WTC11 (cell line): ENCODE measurements around the gene STUM. TPM values are rescaled to one million over a fixed set of nuclear protein-coding genes. Genes with fewer than 3 reads are reported as not detected.

Source experiments
- ATAC-seq: fragments of 200-7000 bp; cut with Tn5 transposase; 2 replicates; pipeline ENCODE4 v1.10.0; 2021; ENCODE audit warnings: mild to moderate bottlenecking, moderate library complexity
- CTCF ChIA-PET: fragments of 300-600 bp; sonication (Branson Sonifier 250); formaldehyde crosslinking; loops from one replicate; lab custom pipeline; 2021; ENCODE audit warnings: antibody characterized with exemption; lab: Charles Lee
- POLR2A ChIA-PET: fragments of 350-600 bp; sonication (Branson Sonifier 250); formaldehyde crosslinking; loops from one replicate; lab custom pipeline; 2021; ENCODE audit warnings: antibody characterized with exemption; lab: Charles Lee
- DNase-seq: peaks from one replicate; pipeline ENCODE4 v3.0.0; 2021; ENCODE audit warnings: low spot score
- H3K27ac Mint-ChIP-seq: 2 replicates; pipeline ENCODE4 v1.8.0; 2021; ENCODE audit warnings: mixed read lengths
- H3K27me3 Mint-ChIP-seq: 2 replicates; pipeline ENCODE4 v1.8.0; 2021; ENCODE audit warnings: low read depth, mild to moderate bottlenecking, moderate library complexity, mixed read lengths
- H3K36me3 Mint-ChIP-seq: 2 replicates; pipeline ENCODE4 v1.8.0; 2021; ENCODE audit warnings: mixed read lengths
- H3K4me1 Mint-ChIP-seq: 2 replicates; pipeline ENCODE4 v1.8.0; 2022; ENCODE audit warnings: mixed read lengths
- H3K4me3 Mint-ChIP-seq: 2 replicates; pipeline ENCODE4 v1.8.0; 2021; ENCODE audit warnings: mild to moderate bottlenecking, moderate library complexity, mixed read lengths
- H3K9me3 Mint-ChIP-seq: 2 replicates; pipeline ENCODE4 v1.8.0; 2021; ENCODE audit warnings: mixed read lengths
- ARID4B ChIP-seq: sonication (generic); formaldehyde crosslinking; IDR thresholded peaks from 2 replicates; pipeline ENCODE4 v1.8.0; 2023; ENCODE audit warnings: missing genetic modification reagents, mild to moderate bottlenecking, borderline replicate concordance
- ATF2 ChIP-seq: sonication (generic); formaldehyde crosslinking; IDR thresholded peaks from 2 replicates; pipeline ENCODE4 v1.8.1; 2022; ENCODE audit warnings: low read depth, missing genetic modification reagents, borderline replicate concordance
- ATF6 ChIP-seq: sonication (generic); formaldehyde crosslinking; IDR thresholded peaks from 2 replicates; pipeline ENCODE4 v1.8.1; 2023; ENCODE audit warnings: mild to moderate bottlenecking, missing genetic modification reagents
- CBFB ChIP-seq: sonication (generic); formaldehyde crosslinking; IDR thresholded peaks from 2 replicates; pipeline ENCODE4 v1.8.1; 2022; ENCODE audit warnings: mild to moderate bottlenecking, low read depth, missing genetic modification reagents
- CREB1 ChIP-seq: sonication (generic); formaldehyde crosslinking; IDR thresholded peaks from 2 replicates; pipeline ENCODE4 v1.8.0; 2023; ENCODE audit warnings: mild to moderate bottlenecking, missing genetic modification reagents
- JAZF1 ChIP-seq: fragments of 250-450 bp; sonication (Bioruptor Pico); IDR thresholded peaks from 2 replicates; pipeline ENCODE4 v1.9.0; 2021; ENCODE audit warnings: moderate library complexity, mild to moderate bottlenecking, inconsistent platforms
- KAT7 ChIP-seq: sonication (generic); formaldehyde crosslinking; IDR thresholded peaks from 2 replicates; pipeline ENCODE4 v1.8.1; 2023; ENCODE audit warnings: missing genetic modification reagents, mild to moderate bottlenecking, borderline replicate concordance
- MYBL2 ChIP-seq: sonication (generic); formaldehyde crosslinking; IDR thresholded peaks from 2 replicates; pipeline ENCODE4 v1.8.1; 2023; ENCODE audit warnings: mild to moderate bottlenecking, moderate library complexity, missing genetic modification reagents
- NFATC4 ChIP-seq: fragments of 250-450 bp; sonication (Bioruptor Pico); IDR thresholded peaks from 2 replicates; pipeline ENCODE4 v1.9.0; 2021; ENCODE audit warnings: mild to moderate bottlenecking
- NR3C1 ChIP-seq: sonication (generic); formaldehyde crosslinking; conservative IDR thresholded peaks from 2 replicates; pipeline ENCODE4 v1.8.1; 2023; ENCODE audit warnings: low read depth, mild to moderate bottlenecking, missing genetic modification reagents
- PREB ChIP-seq: sonication (generic); formaldehyde crosslinking; IDR thresholded peaks from 2 replicates; pipeline ENCODE4 v1.8.1; 2022; ENCODE audit warnings: mild to moderate bottlenecking, missing genetic modification reagents, moderate library complexity, borderline replicate concordance
- PRRX2 ChIP-seq: fragments of 250-450 bp; sonication (Bioruptor Pico); IDR thresholded peaks from 2 replicates; pipeline ENCODE4 v1.8.0; 2021; ENCODE audit warnings: mild to moderate bottlenecking
- RELA ChIP-seq: sonication (generic); formaldehyde crosslinking; IDR thresholded peaks from 2 replicates; pipeline ENCODE4 v1.8.1; 2022; ENCODE audit warnings: missing genetic modification reagents, mild to moderate bottlenecking, borderline replicate concordance
- RORB ChIP-seq: fragments of 250-450 bp; sonication (Bioruptor Pico); IDR thresholded peaks from 2 replicates; pipeline ENCODE4 v1.9.0; 2021; ENCODE audit warnings: mild to moderate bottlenecking
- STAT6 ChIP-seq: sonication (generic); formaldehyde crosslinking; conservative IDR thresholded peaks from 2 replicates; pipeline ENCODE4 v1.8.1; 2023; ENCODE audit warnings: mild to moderate bottlenecking, low read depth, missing genetic modification reagents, moderate library complexity
- TEAD4 ChIP-seq: sonication (generic); formaldehyde crosslinking; IDR thresholded peaks from 2 replicates; pipeline ENCODE4 v1.8.0; 2022; ENCODE audit warnings: mild to moderate bottlenecking, missing genetic modification reagents
- ZBTB43 ChIP-seq: sonication (generic); formaldehyde crosslinking; IDR thresholded peaks from 2 replicates; pipeline ENCODE4 v1.8.1; 2023; ENCODE audit warnings: mild to moderate bottlenecking, missing genetic modification reagents
- ZNF219 ChIP-seq: sonication (generic); formaldehyde crosslinking; IDR thresholded peaks from 2 replicates; pipeline ENCODE4 v1.8.0; 2023; ENCODE audit warnings: missing genetic modification reagents, mild to moderate bottlenecking, borderline replicate concordance
- ZNF232 ChIP-seq: sonication (generic); formaldehyde crosslinking; IDR thresholded peaks from 2 replicates; pipeline ENCODE4 v1.8.0; 2022; ENCODE audit warnings: mild to moderate bottlenecking, missing genetic modification reagents
- ZNF423 ChIP-seq: fragments of 250-450 bp; sonication (Bioruptor Pico); IDR thresholded peaks from 2 replicates; pipeline ENCODE4 v2.1.2; 2022; ENCODE audit warnings: mild to moderate bottlenecking, moderate library complexity
- total RNA-seq: library from RNA; stranded (reverse); gene quantifications from 3 replicates; pipeline ENCODE4 v1.2.3, GENCODE V29; 2021

The STUM gene
- total RNA-seq, 1 experiment from 2014 or later, result 2.5 TPM

GRCh38 chr1:226646026-226646869 lies 97.7 kb downstream of the STUM start (continued):
- TF ChIP-seq NFATC4 (CRISPR knock-in tag), result no peak
- no peak for TF ChIP-seq ZNF232 (CRISPR knock-in tag)
- TF ChIP-seq ZBTB43 (CRISPR knock-in tag), result no peak
- TF ChIP-seq ZNF423 (CRISPR knock-in tag), result no peak
- TF ChIP-seq TEAD4 (CRISPR knock-in tag), result no peak
- TF ChIP-seq RELA, result no peak
- TF ChIP-seq MYBL2 (CRISPR knock-in tag), result no peak
- no peak for TF ChIP-seq NR3C1

GRCh38 chr1:226646870-226647449 lies 98.4 kb downstream of the STUM start:
- no peaks in the 10 kb centered on the region for H3K9me3 Mint-ChIP-seq
- ChIA-PET POLR2A (no interaction called here), CTCF (interaction anchor here (1.0 kb wide), 1 partner anchor 9 kb away, joined by 5 read pairs; no protein-coding TSS in a partner anchor)
- DNase-seq (no peak), ATAC-seq (no peak)
- no peak overlapping the region for H3K4me3 Mint-ChIP-seq
- peaks cover 21% of the 10 kb centered on the region for H3K4me1 Mint-ChIP-seq
- H3K36me3 Mint-ChIP-seq, result peaks cover 2% of the 10 kb centered on the region
- no peaks in the 10 kb centered on the region for H3K27me3 Mint-ChIP-seq
- no peak overlapping the region for H3K27ac Mint-ChIP-seq
- TF ChIP-seq STAT6, result no peak
- no peak for TF ChIP-seq KAT7 (CRISPR knock-in tag)
- TF ChIP-seq PRRX2 (CRISPR knock-in tag), result no peak
- no peak for TF ChIP-seq ARID4B (CRISPR knock-in tag)
- no peak for TF ChIP-seq CBFB (CRISPR knock-in tag)
- no peak for TF ChIP-seq PREB (CRISPR knock-in tag)
- no peak for TF ChIP-seq ATF2
- no peak for TF ChIP-seq RORB (CRISPR knock-in tag)
- TF ChIP-seq CREB1 (CRISPR knock-in tag), result no peak
- no peak for TF ChIP-seq ZNF219
- TF ChIP-seq ATF6 (CRISPR knock-in tag), result no peak
- no peak for TF ChIP-seq NR3C1
- no peak for TF ChIP-seq JAZF1 (CRISPR knock-in tag)
